Measurements from ENCODE around the gene SNX21. TPM values are rescaled to one million over a fixed set of nuclear protein-coding genes. Genes with fewer than 3 reads are reported as not detected.

The SNX21 gene
- total and polyA plus RNA-seq, 9 of the 15 experiments (the other 6 are each of a cell fraction or from before 2014, with no cell fraction given): 0.10 to 1.2 (median 0.42) TPM

DNA sequence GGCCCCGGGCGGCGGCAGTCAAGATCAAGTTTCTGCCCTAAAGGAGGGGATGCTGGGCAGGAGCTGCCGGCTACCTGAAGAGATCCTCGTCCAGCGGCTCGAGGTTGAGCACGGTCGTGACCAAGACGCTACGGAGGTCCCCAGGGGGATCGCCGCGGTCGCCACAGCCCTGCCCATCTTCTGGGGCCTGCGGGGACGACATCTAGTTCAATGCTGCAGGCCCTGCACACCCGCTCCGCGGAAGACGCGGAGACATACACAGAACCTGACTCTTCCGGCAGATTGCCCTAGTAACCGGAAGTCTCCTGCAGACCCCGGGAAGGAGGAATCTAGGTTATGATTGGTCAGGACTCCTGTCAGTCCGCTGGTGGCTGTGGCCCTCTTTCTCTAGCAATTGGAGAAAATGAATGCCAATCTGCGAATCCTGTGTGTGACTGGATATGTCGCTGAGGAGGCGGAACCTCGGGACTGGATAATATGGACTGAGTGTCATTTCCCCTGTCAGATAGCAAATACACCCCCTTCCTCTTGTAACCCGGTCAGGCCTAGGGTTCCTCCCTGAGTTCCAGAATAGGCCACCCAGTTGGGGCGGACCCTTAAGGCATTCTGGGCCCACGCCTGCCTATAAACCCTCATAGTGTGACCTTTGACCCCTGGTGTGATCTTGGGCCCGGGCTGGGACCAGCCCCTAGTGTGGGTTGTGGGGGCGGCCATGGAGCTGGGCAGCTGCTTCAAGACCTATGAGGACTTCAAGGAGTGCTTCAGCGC lies 23.7 kb downstream of the SNX21 start, which contains the start of the genes ACOT8 and ZSWIM3 (continued):
- no peak for TF ChIP-seq JUN (IDR thresholded peaks at IDR 0.05; ENCODE audit: borderline replicate concordance, low read depth, low read length)
- no peak for TF ChIP-seq JUN (CRISPR knock-in tag; IDR thresholded peaks at IDR 0.05; ENCODE audit: borderline replicate concordance)
- TF ChIP-seq CREB1 (IDR thresholded peaks at IDR 0.05): no peak
- TF ChIP-seq CREB1 (CRISPR knock-in tag; IDR thresholded peaks at IDR 0.05): 0 out of 2 replicates have a peak, but pooled peaks have one; percentile 35
- TF ChIP-seq, protein P1, sequence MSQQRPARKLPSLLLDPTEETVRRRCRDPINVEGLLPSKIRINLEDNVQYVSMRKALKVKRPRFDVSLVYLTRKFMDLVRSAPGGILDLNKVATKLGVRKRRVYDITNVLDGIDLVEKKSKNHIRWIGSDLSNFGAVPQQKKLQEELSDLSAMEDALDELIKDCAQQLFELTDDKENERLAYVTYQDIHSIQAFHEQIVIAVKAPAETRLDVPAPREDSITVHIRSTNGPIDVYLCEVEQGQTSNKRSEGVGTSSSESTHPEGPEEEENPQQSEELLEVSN (IDR thresholded peaks at IDR 0.05; ENCODE audit: borderline replicate concordance in 1 of 2, extremely low read depth in 1 of 2, insufficient read depth in 1 of 2, insufficient read length in 1 of 2, low read depth in 1 of 2, low read length in 1 of 2, poor library complexity in 1 of 2, severe bottlenecking in 1 of 2): no peak
- TF ChIP-seq, protein P2, sequence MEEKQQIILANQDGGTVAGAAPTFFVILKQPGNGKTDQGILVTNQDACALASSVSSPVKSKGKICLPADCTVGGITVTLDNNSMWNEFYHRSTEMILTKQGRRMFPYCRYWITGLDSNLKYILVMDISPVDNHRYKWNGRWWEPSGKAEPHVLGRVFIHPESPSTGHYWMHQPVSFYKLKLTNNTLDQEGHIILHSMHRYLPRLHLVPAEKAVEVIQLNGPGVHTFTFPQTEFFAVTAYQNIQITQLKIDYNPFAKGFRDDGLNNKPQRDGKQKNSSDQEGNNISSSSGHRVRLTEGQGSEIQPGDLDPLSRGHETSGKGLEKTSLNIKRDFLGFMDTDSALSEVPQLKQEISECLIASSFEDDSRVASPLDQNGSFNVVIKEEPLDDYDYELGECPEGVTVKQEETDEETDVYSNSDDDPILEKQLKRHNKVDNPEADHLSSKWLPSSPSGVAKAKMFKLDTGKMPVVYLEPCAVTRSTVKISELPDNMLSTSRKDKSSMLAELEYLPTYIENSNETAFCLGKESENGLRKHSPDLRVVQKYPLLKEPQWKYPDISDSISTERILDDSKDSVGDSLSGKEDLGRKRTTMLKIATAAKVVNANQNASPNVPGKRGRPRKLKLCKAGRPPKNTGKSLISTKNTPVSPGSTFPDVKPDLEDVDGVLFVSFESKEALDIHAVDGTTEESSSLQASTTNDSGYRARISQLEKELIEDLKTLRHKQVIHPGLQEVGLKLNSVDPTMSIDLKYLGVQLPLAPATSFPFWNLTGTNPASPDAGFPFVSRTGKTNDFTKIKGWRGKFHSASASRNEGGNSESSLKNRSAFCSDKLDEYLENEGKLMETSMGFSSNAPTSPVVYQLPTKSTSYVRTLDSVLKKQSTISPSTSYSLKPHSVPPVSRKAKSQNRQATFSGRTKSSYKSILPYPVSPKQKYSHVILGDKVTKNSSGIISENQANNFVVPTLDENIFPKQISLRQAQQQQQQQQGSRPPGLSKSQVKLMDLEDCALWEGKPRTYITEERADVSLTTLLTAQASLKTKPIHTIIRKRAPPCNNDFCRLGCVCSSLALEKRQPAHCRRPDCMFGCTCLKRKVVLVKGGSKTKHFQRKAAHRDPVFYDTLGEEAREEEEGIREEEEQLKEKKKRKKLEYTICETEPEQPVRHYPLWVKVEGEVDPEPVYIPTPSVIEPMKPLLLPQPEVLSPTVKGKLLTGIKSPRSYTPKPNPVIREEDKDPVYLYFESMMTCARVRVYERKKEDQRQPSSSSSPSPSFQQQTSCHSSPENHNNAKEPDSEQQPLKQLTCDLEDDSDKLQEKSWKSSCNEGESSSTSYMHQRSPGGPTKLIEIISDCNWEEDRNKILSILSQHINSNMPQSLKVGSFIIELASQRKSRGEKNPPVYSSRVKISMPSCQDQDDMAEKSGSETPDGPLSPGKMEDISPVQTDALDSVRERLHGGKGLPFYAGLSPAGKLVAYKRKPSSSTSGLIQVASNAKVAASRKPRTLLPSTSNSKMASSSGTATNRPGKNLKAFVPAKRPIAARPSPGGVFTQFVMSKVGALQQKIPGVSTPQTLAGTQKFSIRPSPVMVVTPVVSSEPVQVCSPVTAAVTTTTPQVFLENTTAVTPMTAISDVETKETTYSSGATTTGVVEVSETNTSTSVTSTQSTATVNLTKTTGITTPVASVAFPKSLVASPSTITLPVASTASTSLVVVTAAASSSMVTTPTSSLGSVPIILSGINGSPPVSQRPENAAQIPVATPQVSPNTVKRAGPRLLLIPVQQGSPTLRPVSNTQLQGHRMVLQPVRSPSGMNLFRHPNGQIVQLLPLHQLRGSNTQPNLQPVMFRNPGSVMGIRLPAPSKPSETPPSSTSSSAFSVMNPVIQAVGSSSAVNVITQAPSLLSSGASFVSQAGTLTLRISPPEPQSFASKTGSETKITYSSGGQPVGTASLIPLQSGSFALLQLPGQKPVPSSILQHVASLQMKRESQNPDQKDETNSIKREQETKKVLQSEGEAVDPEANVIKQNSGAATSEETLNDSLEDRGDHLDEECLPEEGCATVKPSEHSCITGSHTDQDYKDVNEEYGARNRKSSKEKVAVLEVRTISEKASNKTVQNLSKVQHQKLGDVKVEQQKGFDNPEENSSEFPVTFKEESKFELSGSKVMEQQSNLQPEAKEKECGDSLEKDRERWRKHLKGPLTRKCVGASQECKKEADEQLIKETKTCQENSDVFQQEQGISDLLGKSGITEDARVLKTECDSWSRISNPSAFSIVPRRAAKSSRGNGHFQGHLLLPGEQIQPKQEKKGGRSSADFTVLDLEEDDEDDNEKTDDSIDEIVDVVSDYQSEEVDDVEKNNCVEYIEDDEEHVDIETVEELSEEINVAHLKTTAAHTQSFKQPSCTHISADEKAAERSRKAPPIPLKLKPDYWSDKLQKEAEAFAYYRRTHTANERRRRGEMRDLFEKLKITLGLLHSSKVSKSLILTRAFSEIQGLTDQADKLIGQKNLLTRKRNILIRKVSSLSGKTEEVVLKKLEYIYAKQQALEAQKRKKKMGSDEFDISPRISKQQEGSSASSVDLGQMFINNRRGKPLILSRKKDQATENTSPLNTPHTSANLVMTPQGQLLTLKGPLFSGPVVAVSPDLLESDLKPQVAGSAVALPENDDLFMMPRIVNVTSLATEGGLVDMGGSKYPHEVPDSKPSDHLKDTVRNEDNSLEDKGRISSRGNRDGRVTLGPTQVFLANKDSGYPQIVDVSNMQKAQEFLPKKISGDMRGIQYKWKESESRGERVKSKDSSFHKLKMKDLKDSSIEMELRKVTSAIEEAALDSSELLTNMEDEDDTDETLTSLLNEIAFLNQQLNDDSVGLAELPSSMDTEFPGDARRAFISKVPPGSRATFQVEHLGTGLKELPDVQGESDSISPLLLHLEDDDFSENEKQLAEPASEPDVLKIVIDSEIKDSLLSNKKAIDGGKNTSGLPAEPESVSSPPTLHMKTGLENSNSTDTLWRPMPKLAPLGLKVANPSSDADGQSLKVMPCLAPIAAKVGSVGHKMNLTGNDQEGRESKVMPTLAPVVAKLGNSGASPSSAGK (IDR thresholded peaks at IDR 0.05): no peak; the same call in 1 of the 2 replicates
- TF ChIP-seq, protein P3, sequence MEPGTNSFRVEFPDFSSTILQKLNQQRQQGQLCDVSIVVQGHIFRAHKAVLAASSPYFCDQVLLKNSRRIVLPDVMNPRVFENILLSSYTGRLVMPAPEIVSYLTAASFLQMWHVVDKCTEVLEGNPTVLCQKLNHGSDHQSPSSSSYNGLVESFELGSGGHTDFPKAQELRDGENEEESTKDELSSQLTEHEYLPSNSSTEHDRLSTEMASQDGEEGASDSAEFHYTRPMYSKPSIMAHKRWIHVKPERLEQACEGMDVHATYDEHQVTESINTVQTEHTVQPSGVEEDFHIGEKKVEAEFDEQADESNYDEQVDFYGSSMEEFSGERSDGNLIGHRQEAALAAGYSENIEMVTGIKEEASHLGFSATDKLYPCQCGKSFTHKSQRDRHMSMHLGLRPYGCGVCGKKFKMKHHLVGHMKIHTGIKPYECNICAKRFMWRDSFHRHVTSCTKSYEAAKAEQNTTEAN (CRISPR knock-in tag; IDR thresholded peaks at IDR 0.05): no peak
- no peak for TF ChIP-seq MAFF (IDR thresholded peaks at IDR 0.05; ENCODE audit: low read length)
- TF ChIP-seq HDAC1 (IDR thresholded peaks at IDR 0.05): peak in 1 of 2 experiments; percentile 68; a peak in 1 of 4 replicates
- TF ChIP-seq MECOM (CRISPR knock-in tag; IDR thresholded peaks at IDR 0.05): no peak
- TF ChIP-seq, protein P4, sequence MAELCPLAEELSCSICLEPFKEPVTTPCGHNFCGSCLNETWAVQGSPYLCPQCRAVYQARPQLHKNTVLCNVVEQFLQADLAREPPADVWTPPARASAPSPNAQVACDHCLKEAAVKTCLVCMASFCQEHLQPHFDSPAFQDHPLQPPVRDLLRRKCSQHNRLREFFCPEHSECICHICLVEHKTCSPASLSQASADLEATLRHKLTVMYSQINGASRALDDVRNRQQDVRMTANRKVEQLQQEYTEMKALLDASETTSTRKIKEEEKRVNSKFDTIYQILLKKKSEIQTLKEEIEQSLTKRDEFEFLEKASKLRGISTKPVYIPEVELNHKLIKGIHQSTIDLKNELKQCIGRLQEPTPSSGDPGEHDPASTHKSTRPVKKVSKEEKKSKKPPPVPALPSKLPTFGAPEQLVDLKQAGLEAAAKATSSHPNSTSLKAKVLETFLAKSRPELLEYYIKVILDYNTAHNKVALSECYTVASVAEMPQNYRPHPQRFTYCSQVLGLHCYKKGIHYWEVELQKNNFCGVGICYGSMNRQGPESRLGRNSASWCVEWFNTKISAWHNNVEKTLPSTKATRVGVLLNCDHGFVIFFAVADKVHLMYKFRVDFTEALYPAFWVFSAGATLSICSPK (IDR thresholded peaks at IDR 0.05; ENCODE audit: borderline replicate concordance): no peak
